Left colon (tissue), 2 donors: ENCODE data around the gene SMIM15. TPM values are rescaled to one million over a fixed set of nuclear protein-coding genes. Genes with fewer than 3 reads are reported as not detected.

ENCODE experiments used
- total RNA-seq, 2 donors: library from RNA; stranded (reverse); fragmentation: NEBNext Ultra II Directional; extraction: Animal tissue kit (Norgen Biotek cat#: 25700); gene quantifications; one replicate each; pipeline ENCODE4 v1.2.1, GENCODE V29; 2021
- donor health status: DM: no; HTN: no; CAD: no.
- donor health status: DM: yes; HTN: yes; CAD: no.

SMIM15 gene
- total RNA-seq, 2 donors from 2014 or later, result 110 to 115 TPM

Other genes starting within 250 kb of the SMIM15 start
- 10 to 100 TPM in 1 of 2 donors, 1 to 10 TPM in 1; 9.1 to 11.0 TPM for gene ERCC8, start 217.4 kb downstream of the SMIM15 start, total RNA-seq
- 10 to 100 TPM; 15.6 to 25.0 TPM for gene NDUFAF2, start 217.3 kb downstream of the SMIM15 start, total RNA-seq
- 10 to 100 TPM; 22.5 to 27.1 TPM for gene ZSWIM6, start 169.8 kb upstream of the SMIM15 start, total RNA-seq